GM19238 (cell line): ENCODE results near the gene MAD2L1BP.

ENCODE experiments used
- DNase-seq: peaks from one replicate; pipeline ENCODE4 v3.0.0; 2011; ENCODE audit warnings: low spot score; ENCODE audit not compliant: insufficient read length

MAD2L1BP gene

DNA sequence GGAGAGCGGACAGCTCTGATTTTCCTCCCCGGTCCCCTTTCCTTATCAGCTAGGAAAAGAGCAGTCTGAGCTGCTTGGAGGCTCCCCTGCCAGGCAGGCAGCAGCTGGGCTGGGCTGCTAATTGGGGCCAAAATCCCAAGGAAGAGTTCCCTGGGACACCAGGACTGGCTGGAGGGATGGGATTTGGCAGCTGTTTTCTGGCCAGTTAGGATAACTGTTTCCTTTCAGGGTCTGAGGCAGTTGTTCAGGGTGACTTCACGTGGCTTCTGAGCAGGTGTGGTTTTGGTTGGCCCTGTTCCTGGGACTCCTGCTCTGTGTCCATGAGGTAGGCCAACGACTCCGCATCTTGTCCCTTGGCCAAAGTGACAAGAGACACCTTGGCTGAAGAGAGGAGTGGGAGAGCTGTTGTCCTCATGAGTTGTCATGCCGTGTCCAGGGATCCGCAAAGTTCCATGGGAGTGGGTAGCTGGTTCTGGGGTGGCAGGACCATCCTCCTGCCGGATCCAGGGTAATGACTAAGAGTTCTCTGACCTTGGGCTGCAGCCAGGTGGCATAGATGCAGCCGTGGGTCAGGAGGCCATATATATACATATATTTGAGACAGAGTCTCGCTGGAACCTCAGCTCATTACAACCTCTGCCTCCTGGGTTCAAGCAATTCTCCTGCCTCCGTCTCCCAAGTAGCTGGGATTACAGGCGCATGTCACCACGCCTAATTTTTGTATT lies 30.7 kb downstream of the MAD2L1BP start:
- DNase-seq, result no peak

DNA sequence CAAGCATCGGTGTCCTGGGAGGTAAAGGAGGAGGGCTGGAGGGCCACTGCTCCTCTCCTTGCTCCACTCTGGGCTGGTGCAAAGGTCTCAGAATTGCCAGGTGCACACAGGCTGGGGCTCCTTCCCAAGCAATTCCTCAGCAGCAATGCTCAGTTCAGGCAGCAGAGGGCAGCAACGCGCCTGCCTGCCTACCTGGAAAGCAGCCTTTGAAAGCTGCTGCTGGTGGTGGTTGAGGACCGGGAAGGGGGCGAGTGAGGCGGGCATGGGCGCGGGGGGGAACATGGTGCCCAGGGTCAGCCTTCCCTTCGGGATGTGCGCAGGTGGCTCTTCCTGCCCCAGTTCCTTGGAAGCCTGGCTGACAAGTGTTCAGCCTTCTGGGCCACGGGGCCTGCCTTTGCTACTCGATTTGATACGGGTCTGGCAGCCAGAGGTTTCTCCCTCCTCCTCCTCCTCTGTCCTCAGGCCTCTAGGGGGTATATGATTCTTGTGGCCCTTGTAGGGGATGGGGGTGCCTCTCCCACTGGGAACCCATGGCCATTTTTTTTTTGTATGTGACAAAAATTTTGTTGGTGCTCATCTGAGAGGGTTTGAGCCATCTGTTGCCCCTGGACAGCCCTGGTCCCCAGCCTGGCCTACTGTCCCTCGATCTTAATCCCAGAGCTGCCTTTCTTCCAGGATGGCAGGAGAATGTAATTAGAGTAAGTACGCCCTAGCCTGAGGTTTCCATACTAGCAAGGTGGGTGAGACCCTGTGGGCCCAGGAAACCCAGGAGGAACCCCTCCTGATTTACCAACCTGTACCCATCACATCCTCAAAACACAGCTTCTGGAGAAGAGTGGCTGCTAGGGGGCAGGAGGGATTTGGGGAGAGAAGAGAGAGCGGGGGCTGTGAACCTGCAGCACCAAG lies 31.9 kb downstream of the MAD2L1BP start:
- peak; percentile 70 for DNase-seq

DNA sequence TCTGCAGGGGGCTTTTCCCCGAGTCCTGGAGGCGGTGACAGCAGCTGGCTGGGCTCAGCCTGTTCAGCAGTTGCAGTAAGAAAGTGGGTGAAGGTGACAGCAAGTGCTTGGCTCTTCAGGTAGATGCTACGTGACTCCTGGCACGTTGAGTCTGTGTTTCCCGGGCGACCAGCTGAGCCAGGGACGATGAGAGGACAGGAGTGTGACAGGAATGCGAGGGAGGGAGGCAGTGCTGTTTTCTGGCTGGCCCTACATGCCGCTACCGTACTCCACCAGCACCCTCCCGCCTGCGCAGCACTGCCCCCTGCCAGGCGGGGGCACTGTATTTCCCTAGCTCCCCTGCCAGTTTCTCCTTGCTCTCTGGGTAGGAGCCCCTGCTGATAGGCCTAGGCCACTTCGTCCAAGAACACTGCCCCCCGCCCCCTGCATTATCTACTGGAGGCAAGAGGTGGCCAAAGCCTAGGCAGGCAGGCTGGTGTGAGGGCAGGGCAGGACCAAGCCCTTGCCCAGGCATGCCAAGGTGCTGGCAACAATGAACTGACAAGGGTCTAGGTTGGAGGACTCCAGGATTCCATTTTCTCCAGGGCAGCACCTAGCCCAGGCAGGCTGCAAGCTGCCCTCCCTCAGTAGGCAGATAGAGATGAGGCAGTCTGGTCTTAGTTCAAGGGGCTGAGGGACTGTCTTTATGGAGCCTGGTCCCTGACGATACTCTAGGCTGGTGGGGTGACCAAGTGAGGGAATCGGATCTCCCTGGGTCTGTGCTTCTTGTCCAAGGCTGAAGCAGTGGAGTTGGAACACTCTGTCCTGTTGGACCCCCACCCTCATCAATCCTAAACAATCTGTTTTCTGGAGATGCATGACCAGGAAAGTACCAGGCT lies 32.8 kb downstream of the MAD2L1BP start:
- peak; percentile 47 for DNase-seq

DNA sequence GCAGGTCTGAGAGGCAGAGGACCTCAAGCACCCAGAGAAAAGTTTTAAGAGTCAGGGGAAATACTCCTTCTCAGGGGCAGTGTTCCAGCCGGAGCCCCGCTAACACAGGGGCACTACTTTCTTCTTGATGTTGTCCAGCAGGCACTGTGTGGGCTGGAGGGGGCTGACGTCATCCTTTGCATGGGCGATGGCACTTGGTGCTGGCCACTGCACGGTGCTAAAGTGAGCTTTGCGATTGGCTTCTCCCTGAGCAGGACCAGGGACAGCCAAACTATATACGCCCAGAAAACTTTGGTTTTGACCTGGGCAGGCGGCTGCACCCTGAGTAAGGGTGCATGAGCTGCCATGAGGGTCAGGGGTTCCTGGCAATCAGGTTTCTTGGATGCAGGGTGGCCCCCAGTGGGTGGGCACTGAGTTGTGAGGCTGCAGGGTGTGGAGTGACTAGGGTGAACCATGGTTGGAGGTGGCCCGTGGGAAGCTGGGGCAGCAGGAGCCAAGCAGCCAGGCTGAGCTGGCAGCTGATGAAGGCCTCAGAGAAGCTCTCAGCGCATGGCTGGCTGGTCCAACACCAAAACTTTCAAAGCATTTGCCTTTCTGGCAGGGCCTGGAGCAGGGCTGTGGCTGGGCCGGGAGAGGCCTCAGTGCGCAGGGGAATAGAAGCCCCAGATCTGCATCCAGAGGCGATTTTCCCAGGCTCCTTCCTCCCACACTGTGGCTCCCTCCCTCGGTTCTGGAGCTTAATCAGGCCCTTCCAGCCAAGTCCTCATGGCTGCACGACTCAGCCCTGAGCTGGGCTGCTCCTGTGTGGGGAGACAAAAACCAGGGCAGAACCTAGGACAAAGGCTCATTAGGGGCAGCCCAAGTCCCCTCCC lies 33.6 kb downstream of the MAD2L1BP start:
- no peak for DNase-seq

DNA sequence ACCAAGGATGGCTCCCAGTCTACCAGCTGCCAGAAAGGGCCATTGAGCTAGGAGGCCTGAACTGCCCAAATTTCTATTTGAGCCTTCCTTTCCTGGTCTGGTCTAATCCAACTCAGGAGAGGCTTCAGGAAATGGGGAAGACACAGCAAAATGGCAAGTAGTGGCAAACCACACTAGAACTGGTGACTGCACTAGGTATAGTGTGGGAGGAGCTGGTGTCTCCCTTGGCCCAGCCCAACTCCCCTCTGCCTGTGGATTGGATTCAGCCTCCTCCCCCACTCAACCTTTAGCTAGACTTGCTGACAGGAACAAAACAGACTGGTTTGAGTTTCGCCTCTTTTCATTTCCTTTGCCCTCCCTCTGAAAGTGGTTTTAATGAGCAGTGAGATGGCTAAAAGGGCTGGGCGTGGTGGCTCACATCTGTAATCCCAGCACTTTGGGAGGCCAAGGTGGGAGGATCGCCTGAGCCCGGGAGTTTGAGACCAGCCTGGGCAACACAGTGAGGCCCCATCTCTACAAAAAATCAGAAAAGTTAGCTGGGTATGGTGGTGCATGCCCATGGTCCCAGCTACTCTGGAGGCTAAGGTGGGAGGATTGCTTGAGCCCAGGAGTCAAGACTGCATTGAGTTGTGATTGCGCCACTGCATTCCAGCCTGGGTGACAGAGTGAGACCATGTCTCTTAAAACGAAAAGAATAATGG lies 34.4 kb downstream of the MAD2L1BP start:
- no peak for DNase-seq

DNA sequence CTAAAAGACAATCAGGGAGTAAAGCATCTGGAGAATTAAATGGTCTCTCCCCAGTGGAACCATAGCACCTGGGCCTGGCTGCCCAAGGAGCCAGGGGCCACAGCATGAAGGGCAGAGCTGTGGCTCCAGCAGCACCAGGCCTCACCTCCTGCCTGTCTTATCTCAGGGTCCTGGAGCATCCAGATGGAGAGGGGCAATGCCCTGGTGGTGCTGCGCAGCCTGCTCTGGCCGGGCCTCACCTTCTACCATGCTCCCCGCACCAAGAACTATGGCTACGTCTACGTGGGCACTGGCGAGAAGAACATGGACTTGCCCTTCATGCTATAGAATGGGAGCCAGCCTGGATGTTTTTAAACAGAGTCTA lies 35.0 kb downstream of the MAD2L1BP start:
- no peak for DNase-seq

DNA sequence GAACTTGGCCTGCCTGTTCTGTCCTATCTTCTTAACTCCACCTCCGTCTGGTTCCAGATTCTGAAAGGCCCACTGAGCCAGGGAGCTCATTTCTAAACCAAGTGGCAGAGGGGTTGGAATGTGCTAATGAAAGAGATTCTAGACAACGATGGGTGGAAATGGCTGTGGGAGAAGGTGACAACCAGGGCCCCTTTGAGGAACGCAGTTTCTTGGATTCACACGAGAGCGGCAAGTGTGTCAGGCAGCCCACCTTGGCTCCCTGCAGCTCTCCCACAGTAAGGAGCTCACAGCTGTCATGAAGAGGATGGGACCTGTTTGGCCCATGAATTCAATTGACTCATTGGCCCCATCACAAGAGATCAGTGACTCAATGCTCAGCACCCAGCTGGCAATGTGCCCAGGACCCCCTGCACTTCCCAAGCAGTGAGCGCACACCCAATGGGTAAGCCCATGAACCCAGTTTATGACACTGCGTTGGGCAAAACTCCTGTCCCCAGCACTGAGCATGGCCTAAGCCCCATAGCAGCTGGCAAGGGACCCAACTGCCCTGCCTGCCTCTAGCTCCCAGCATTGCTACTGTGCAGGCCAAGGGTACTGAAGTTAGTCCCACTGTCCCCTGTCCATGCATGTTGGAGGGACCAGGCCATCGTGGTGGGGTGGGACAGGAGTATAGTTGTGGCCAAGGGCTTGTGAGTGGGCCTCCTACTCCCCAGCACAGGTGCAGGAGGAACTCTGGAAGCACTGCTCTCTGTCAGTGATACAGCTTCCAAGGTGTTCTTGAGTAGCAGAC lies 35.6 kb downstream of the MAD2L1BP start:
- no peak for DNase-seq

DNA sequence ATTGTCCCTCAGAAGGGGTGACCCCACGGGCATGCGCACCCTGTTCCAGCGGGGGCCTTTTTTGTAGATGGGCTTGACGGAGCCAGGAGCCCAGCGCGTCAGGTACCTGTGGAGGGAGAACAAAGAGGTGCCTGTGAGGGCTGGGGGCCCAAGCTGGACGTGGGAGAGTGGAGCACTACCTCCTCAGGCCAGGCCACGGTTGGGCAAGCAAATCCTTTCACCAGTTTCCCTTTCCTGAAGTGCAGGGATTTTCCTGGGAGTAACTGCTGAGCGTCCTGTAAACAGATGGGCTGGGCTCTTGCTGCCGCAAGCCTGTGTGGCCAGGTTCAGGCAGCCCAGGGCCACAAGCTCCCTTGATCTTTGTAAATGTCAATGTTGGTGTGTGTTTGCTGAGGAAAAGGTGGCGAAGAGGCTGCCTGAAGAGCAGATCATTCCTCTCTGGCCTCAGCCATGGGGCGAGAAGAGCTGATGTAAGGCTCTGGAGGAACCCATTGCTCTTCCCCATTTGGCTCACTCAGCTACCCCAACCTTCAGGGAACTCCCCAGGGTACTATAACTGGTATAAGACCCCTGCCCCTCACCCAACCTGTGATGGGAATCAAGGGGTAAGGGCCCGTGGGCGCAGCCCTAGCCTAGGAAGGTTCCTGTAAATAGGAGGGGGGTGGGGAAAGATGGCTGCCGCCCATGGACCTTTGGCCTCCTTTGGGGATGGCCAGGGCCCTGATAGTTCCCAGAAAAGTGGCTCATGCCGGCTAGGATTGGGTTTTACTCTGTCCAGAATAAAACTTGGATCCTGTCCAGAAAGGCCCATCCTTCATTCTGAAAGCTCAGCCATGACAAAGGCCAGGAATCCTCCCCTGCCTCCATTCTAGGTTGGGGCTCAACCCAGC lies 36.4 kb downstream of the MAD2L1BP start:
- DNase-seq, result no peak

DNA sequence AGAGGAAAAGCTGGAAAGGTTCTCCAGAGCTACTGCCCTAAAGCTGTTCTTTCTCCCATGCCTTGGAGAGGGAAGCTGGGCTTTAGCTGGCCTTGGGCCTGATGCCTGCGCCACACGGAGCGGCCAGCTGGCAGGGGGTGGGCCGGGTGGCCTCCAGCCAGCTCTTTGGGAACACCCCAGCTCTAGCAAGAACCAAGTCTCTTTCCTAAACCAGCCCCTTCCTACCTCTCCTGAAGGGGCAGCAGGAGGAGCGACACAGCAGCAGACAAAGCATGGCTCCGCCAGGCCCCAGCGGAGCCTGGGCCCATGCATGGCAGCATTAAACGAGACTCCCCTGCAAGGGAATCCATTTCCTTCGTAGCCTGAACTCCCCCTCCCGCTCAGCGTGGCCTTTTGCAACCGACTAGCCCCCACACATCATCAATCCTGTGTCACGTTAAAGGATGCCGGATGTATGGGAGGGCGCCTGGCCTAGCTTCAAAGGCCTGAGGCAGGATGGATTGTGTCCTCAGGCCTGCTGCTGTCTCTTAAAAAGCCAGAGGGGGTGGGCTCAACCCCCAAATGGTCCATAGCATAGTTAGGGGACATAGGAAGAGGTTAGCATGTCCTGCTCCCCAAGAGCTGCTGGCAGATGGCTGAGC lies 37.9 kb downstream of the MAD2L1BP start:
- no peak for DNase-seq

DNA sequence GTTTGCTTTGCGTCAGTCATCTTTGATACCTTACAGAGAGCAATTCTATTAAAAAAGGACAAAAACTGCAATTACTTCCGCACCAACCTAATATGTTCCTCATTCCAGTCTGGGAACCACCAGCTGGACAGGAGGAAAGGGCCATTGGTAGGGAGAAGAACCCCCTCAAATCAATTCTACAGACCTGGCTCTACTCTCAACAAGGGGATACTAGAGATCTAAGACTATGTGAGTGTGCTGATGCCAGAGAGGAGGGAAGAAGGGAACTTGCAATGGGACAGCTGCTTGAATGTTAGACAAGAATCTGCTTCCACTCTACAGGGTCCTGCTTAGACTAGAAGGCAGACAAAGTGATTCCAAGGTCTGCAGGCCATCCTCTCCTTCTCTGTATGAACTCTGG lies 38.7 kb downstream of the MAD2L1BP start:
- DNase-seq, result no peak

DNA sequence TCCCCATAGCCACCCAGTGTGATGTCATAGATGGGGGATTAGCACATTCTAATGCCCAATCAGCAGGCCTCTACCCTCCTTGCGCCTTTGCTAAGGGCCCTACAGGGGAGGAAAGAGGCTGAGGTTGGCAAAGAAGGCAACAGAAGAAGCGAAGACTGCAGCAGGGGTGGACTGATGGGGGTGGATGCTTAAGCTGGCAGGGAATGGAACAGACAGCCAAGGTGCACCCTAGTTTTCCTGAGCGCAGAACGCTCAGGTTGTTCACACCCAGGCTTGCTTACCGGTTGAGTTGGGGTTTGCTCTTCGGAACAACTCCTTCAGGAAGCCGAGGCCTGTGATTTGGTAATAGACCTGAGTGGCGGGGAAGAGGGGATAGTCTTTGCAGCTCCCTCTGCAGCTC lies 39.3 kb downstream of the MAD2L1BP start:
- no peak for DNase-seq

DNA sequence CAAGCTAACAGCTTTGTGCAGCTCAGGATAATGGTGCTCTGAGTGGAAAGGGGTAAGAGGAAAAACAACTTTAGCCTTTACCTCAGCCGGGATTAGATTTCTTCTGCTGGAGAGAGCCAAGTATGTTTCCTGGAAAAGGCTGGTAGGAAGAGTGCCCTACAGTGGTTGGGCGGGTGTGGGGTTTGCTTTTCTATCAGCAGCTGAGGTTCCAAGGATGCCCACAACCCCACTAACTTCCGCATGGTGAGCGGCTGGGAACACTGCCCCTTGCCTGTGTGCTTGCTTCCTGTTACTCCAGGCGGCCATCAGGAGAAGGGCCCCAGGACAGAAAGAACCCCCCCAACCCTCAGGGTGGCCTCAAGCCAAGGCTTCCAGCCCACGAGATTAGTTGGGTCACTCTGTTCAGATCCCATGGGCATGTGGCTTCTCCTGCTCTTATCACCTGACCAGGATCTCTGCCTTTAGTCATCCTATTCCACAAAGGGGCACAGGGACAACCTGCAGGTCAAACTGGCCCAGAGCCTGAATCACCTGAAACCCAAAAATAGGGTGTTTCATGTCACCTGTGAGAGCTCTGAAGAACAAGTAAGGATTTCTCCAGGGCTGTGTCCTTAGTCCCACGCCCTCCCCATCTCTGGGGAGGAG lies 41.4 kb downstream of the MAD2L1BP start:
- DNase-seq, result no peak

DNA sequence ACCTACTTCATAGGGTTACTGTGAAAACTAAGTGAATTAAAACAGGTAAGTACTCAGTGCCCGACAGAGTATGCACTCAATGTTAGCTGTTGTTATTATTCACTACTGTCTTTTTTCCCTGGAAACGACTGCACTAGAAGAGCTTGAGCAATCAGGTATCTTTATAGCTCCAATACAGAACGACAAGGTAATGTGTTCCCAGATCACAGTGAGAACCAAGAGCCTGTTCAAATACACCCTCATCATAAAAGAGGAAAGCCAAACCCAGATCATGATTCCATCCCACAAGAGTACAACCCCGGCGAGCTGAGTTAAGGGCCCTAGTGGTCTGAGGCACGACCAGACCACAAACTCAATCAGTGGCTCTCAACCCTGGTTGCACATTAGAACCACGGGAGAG lies 42.1 kb downstream of the MAD2L1BP start:
- DNase-seq, result no peak

DNA sequence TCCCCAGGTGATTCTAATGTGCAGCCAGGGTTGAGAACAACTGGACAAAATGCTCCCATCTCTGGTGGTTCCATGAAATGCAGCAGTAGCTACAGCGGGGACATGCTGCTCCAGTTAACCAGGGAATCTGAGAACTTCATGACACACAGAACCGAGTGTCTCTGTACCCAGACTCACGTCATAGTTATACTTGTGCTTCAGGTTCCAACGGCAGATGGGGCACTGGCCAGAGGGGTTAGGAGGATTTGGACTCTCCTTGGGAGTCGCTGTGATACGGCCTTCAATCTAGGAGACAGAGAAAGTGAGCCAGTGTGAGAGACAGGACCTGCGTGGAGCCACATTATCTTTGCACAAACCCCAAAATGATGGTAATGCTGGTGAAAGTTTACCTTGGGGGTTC lies 42.7 kb downstream of the MAD2L1BP start:
- no peak for DNase-seq

DNA sequence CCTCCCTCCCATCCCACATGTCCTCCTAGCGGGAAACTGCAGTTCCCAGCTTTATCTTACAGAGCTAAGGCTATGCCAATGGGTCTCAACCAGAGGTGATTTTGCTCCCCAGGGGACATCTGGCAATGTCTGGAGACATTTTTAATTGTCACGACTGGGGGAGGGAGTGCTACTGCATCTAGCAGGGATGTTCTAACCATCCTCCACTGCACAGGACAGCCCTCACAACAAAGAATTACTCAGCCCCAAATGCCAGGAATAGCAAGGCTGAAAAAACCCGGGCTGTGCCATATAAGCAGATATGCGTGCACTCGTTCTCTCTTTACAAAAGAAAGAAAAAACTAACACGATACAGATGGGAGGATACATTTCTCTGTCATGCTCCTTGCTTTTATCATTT lies 43.4 kb downstream of the MAD2L1BP start:
- DNase-seq, result no peak

DNA sequence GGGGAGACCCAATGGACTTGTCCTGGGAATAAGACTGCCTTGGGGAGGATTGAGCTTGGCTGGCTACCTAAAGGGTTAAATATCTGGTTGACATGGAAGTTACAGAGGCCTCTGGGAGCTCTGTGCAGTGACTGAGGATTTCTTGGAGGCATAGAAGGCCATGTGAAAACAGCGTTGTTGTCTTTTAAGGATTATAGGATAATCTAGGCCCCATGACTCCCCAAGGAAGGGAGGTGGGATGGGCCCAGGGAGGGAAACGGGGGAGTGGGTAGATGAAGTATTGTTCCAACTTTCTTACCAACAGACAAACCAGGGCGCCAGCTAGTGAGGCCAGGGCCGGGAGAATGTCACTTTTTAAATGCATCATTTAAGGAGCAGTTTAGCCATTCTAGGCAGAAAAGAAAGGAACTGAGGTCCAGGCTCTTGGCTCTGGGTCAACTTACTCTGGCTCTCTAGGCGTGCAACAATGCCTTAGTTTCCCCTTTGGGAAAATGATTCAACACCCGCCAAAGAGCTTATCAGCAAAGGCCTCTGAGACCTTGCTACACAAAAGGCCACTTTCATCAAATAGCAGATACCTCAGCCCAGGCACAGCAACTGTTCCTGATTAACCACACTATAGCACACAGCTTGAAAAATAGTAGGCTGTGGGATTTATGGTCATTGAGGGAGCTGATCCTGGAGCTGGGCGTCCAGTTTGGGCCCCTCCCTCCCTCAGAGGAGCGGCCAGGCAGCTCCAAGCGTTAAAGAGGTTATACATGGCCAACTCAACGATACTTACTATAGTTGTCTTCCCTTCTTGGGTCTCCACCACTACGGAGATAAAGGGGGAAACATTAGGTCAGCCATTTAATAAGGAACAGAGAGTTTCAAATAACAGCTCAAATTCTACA lies 44.9 kb downstream of the MAD2L1BP start:
- no peak for DNase-seq
